OCI-LY3 (cell line): ENCODE results near the gene ZFP92.
"Not testable (repeated sequence)": the region's sequence is repeated elsewhere in the genome, so short reads cannot be mapped to it uniquely, and the experiment has no call there.

Experiments used
- H2AFZ ChIP-seq: fragments of 200-600, 300-600 bp; shearing (Covaris generic); 2 replicates; pipeline ENCODE4 v1.6.0; 2014; ENCODE audit warnings: antibody characterized with exemption, low read depth, low read length
- H3K27ac ChIP-seq: fragments of 200-600, 300-600 bp; sonication (generic); 2 replicates; pipeline ENCODE4 v1.5.1; 2014; ENCODE audit warnings: mild to moderate bottlenecking, low read length, moderate library complexity, mixed read lengths
- H3K27me3 ChIP-seq: fragments of 200-600, 300-600 bp; sonication (generic); 2 replicates; pipeline ENCODE4 v1.6.1; 2014; ENCODE audit warnings: low read depth, low read length, mixed read lengths
- H3K36me3 ChIP-seq: fragments of 200-600, 300-600 bp; sonication (generic); replicated peaks from 2 replicates; pipeline ENCODE3; 2014; ENCODE audit warnings: low read depth, low read length, mixed read lengths
- H3K4me1 ChIP-seq: fragments of 300-600, 200-600 bp; sonication (generic); 2 replicates; pipeline ENCODE4 v1.6.1; 2014; ENCODE audit warnings: low read length, mixed read lengths
- H3K4me2 ChIP-seq: fragments of 200-600, 300-600 bp; sonication (generic); 2 replicates; pipeline ENCODE4 v1.6.1; 2014; ENCODE audit warnings: low read length, mixed read lengths
- H3K4me3 ChIP-seq: fragments of 300-600, 200-600 bp; sonication (generic); 2 replicates; pipeline ENCODE4 v1.5.1; 2014; ENCODE audit warnings: antibody characterized with exemption, mild to moderate bottlenecking, low read length, moderate library complexity
- H3K79me2 ChIP-seq: fragments of 300-600, 200-600 bp; shearing (Covaris generic); 2 replicates; pipeline ENCODE4 v1.6.1; 2014; ENCODE audit warnings: mild to moderate bottlenecking, low read length, mixed read lengths
- H3K9ac ChIP-seq: fragments of 300-600, 200-600 bp; shearing (Covaris generic); 2 replicates; pipeline ENCODE4 v1.6.0; 2014; ENCODE audit warnings: mild to moderate bottlenecking, low read length, moderate library complexity
- H3K9me3 ChIP-seq: fragments of 200-600, 300-600 bp; shearing (Covaris generic); 2 replicates; pipeline ENCODE4 v1.6.1; 2014; ENCODE audit warnings: low read length, mixed read lengths; ENCODE audit not compliant: insufficient read depth
- H4K20me1 ChIP-seq: fragments of 200-600, 300-600 bp; sonication (generic); 2 replicates; pipeline ENCODE4 v1.6.1; 2016; ENCODE audit warnings: low read length, mixed read lengths; ENCODE audit not compliant: insufficient read depth
- CTCF ChIP-seq: fragments of 200-600, 300-600 bp; sonication (generic); IDR thresholded peaks from 2 replicates; pipeline ENCODE4 v1.5.1; 2014; ENCODE audit warnings: antibody characterized with exemption, low read length, low read depth
- EZH2phosphoT487 ChIP-seq: fragments of 200-600 bp; shearing (Covaris generic); IDR thresholded peaks from 2 replicates; pipeline ENCODE4 v1.6.1; 2018; ENCODE audit warnings: antibody characterized with exemption, mixed run types, low read depth

The ZFP92 gene

GRCh38 chrX:153382563-153383482, 28.4 kb upstream of the ZFP92 start:
- Histone ChIP-seq H3K9me3 (no peaks in the 10 kb centered on the region), H3K4me3 (no peak overlapping the region), H3K4me1 (no peaks in the 10 kb centered on the region), H3K27me3 (no peaks in the 10 kb centered on the region), H3K27ac (no peak overlapping the region), H2AFZ (no peak overlapping the region), H3K9ac (no peak overlapping the region), H4K20me1 (no peaks in the 10 kb centered on the region), H3K79me2 (no peaks in the 10 kb centered on the region), H3K4me2 (no peak overlapping the region), H3K36me3 (no peaks in the 10 kb centered on the region)
- TF ChIP-seq CTCF = no peak
- no peak for TF ChIP-seq EZH2phosphoT487

- no peaks in the 10 kb centered on the region for H3K9me3 ChIP-seq
- H4K20me1 ChIP-seq = no peaks in the 10 kb centered on the region
- H3K27ac ChIP-seq = no peak overlapping the region
- no peak overlapping the region for H3K4me2 ChIP-seq
- H3K4me1 ChIP-seq = no peaks in the 10 kb centered on the region
- no peak overlapping the region for H3K9ac ChIP-seq
- TF ChIP-seq CTCF = no peak
- TF ChIP-seq EZH2phosphoT487 = no peak
- no peak overlapping the region for H2AFZ ChIP-seq
- no peaks in the 10 kb centered on the region for H3K27me3 ChIP-seq
- H3K36me3 ChIP-seq = no peaks in the 10 kb centered on the region
- no peaks in the 10 kb centered on the region for H3K79me2 ChIP-seq
- H3K4me3 ChIP-seq = no peak overlapping the region
Observed at GRCh38 chrX:153384390-153384789, 26.9 kb upstream of the ZFP92 start.

- H2AFZ ChIP-seq, H3K27me3 ChIP-seq, H4K20me1 ChIP-seq, H3K79me2 ChIP-seq, H3K9me3 ChIP-seq, H3K4me2 ChIP-seq, H3K27ac ChIP-seq, H3K9ac ChIP-seq, H3K36me3 ChIP-seq, H3K4me1 ChIP-seq, H3K4me3 ChIP-seq: not testable (repeated sequence)
Observed at GRCh38 chrX:153384973-153385372, 26.3 kb upstream of the ZFP92 start.

GRCh38 chrX:153386097-153386496, 25.2 kb upstream of the ZFP92 start:
- Histone ChIP-seq H3K4me1 (no peaks in the 10 kb centered on the region), H3K9ac (no peak overlapping the region), H3K79me2 (no peaks in the 10 kb centered on the region), H3K4me3 (no peak overlapping the region), H3K27ac (no peak overlapping the region), H3K36me3 (no peaks in the 10 kb centered on the region), H3K4me2 (no peak overlapping the region), H3K9me3 (no peaks in the 10 kb centered on the region), H4K20me1 (no peaks in the 10 kb centered on the region), H3K27me3 (no peaks in the 10 kb centered on the region), H2AFZ (no peak overlapping the region)
- no peak for TF ChIP-seq CTCF
- TF ChIP-seq EZH2phosphoT487 = no peak
